Hepatocyte (in vitro differentiated cells): Measurements from ENCODE around the gene AKR7A3. TPM values are rescaled to one million over a fixed set of nuclear protein-coding genes. Genes with fewer than 3 reads are reported as not detected.
"Not testable (repeated sequence)": the region's sequence is repeated elsewhere in the genome, so short reads cannot be mapped to it uniquely, and the experiment has no call there.

Experiments used
- DNase-seq: peaks from one replicate; pipeline ENCODE4 v3.0.0-alpha.2; 2016; ENCODE audit warnings: low spot score
- H2AFZ ChIP-seq: fragments of 200-600 bp; sonication (generic); 2 replicates; pipeline ENCODE4 v1.6.0; 2016; ENCODE audit warnings: antibody characterized with exemption, mild to moderate bottlenecking
- H3K27ac ChIP-seq: fragments of 200-600 bp; sonication (generic); 2 replicates; pipeline ENCODE4 v1.5.1; 2016; ENCODE audit warnings: mild to moderate bottlenecking
- H3K27me3 ChIP-seq: fragments of 200-600 bp; sonication (generic); 2 replicates; pipeline ENCODE4 v1.6.1; 2016
- H3K36me3 ChIP-seq: fragments of 200-600 bp; sonication (generic); replicated peaks from 2 replicates; pipeline ENCODE4 v1.5.1; 2016; ENCODE audit warnings: low read depth; ENCODE audit not compliant: insufficient read depth
- H3K4me1 ChIP-seq: fragments of 200-600 bp; sonication (generic); 2 replicates; pipeline ENCODE4 v1.5.1; 2016; ENCODE audit warnings: mild to moderate bottlenecking, moderate library complexity; ENCODE audit not compliant: insufficient read depth
- H3K4me2 ChIP-seq: fragments of 200-600 bp; sonication (generic); 2 replicates; pipeline ENCODE4 v1.6.0; 2016
- H3K4me3 ChIP-seq: fragments of 200-600 bp; sonication (generic); 2 replicates; pipeline ENCODE4 v1.5.1; 2016; ENCODE audit warnings: mild to moderate bottlenecking
- H3K79me2 ChIP-seq: fragments of 200-600 bp; sonication (generic); 2 replicates; pipeline ENCODE4 v1.6.0; 2017; ENCODE audit warnings: mild to moderate bottlenecking
- H3K9me2 ChIP-seq: fragments of 200-600 bp; sonication (generic); replicated peaks from 2 replicates; pipeline ENCODE4 v1.6.0; 2017; ENCODE audit warnings: mild to moderate bottlenecking; ENCODE audit not compliant: insufficient read depth
- H3K9me3 ChIP-seq: fragments of 200-600 bp; sonication (generic); 2 replicates; pipeline ENCODE4 v1.5.1; 2016; ENCODE audit warnings: low read depth, mild to moderate bottlenecking
- H4K20me1 ChIP-seq: fragments of 200-600 bp; sonication (generic); 2 replicates; pipeline ENCODE4 v1.6.0; 2016; ENCODE audit warnings: mild to moderate bottlenecking; ENCODE audit not compliant: insufficient read depth, poor library complexity, severe bottlenecking
- EZH2 ChIP-seq: fragments of 200-600 bp; sonication (generic); IDR thresholded peaks from 2 replicates; pipeline ENCODE4 v1.6.1; 2016; ENCODE audit warnings: antibody characterized with exemption, mild to moderate bottlenecking, borderline replicate concordance
- EZH2phosphoT487 ChIP-seq: fragments of 200-600 bp; sonication (generic); IDR thresholded peaks from one replicate; pipeline ENCODE4 v1.6.1; 2018; ENCODE audit warnings: antibody characterized with exemption, mild to moderate bottlenecking, low read depth, moderate library complexity; ENCODE audit not compliant: unreplicated experiment, severe bottlenecking
- WGBS: methylation state at CpG from one replicate; pipeline ENCODE4 v1.1.6; 2016; ENCODE audit warnings: low lambda C conversion rate; ENCODE audit errors: missing lambda C conversion rate; 5-methylcytosine and 5-hydroxymethylcytosine counted together
- polyA plus RNA-seq: library from polyadenylated mRNA; unstranded; fragments of >200 nt; fragmentation: Nextera tagmentation; extraction: Ambion mirVana; gene quantifications from 2 replicates; pipeline ENCODE4 v1.2.1, GENCODE V29; 2016
- total RNA-seq: library from RNA; depleted of rRNA; stranded (reverse); fragments of >200 nt; gene quantifications from 2 replicates; pipeline ENCODE4 v1.2.3, GENCODE V29; 2014
- TF ChIP-seq, protein P1 (sequence below): fragments of 200-600 bp; sonication (generic); IDR thresholded peaks from 2 replicates; pipeline ENCODE4 v1.5.1; 2016; ENCODE audit warnings: antibody characterized with exemption, mild to moderate bottlenecking; ENCODE audit not compliant: poor library complexity

AKR7A3 gene
- total and polyA plus RNA-seq, 2 experiments from 2014 or later: 1.5 to 2.3 TPM

DNA sequence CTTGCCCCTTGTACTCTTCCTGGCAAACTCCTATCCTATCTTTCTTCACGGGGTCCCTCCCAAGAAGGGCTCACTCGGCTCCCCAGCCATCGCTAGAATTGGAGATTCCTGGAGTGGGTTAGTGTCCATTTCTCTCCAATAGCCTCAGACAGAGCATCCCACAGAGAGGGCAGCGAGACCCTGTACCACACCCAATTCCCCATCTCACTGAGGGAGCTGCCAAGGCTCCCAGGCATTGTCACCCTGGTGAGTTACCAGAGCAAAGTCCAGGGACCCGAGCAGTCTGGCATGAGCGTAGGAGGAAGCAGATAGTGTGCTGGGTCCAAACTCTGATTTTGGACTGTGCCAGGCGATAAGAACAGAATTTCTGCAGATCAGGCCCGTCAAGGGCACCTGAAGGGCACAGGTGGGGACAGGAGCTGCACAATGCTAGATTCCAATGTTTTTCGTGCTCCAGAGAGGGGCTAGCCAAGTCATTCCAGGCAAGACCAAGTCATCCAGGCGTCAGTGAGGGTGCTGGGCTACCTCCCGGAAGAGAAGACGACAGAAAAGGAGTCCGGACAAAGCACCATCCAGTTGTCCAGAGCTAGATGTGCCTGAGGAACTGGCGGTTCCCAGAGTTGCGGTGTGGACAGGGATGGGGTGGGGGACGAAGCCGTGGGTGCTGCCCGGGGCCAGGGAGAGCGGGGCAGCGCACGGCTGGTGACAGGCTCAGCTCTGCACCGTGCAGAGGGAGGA, 15.3 kb downstream of the AKR7A3 start:
- H3K27ac ChIP-seq: no peak overlapping the region
- H3K36me3 ChIP-seq: no peaks in the 10 kb centered on the region

DNA sequence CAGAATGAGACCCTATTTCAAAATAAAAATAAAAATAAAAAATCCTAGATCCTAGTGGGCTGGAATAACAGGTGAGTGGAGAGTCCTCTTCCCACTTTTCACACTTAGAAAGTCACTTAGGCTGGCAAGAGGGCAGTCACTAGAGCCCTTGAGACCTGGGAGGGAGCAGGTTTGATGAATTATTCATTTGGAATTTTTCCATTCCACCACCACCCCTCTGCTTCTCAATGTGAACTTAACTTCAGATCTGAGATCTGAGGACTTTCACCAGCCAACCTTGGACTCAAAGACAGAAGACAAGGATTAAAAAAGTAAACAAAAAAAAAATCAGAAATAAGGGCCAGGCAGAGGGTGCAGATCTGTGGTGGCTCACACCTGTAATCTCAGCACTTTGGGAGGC, 16.5 kb downstream of the AKR7A3 start:
- Histone ChIP-seq H3K27ac (no peak overlapping the region), H3K36me3 (no peaks in the 10 kb centered on the region), H3K4me3 (no peak overlapping the region), H3K9me3 (no peaks in the 10 kb centered on the region), H2AFZ (no peak overlapping the region), H3K4me1 (no peaks in the 10 kb centered on the region), H3K79me2 (no peaks in the 10 kb centered on the region), H3K27me3 (no peaks in the 10 kb centered on the region), H4K20me1 (no peaks in the 10 kb centered on the region), H3K9me2 (no peaks in the 10 kb centered on the region), H3K4me2 (no peak overlapping the region)
- DNase-seq: no peak
- TF ChIP-seq EZH2phosphoT487: no peak
- TF ChIP-seq, protein P1, sequence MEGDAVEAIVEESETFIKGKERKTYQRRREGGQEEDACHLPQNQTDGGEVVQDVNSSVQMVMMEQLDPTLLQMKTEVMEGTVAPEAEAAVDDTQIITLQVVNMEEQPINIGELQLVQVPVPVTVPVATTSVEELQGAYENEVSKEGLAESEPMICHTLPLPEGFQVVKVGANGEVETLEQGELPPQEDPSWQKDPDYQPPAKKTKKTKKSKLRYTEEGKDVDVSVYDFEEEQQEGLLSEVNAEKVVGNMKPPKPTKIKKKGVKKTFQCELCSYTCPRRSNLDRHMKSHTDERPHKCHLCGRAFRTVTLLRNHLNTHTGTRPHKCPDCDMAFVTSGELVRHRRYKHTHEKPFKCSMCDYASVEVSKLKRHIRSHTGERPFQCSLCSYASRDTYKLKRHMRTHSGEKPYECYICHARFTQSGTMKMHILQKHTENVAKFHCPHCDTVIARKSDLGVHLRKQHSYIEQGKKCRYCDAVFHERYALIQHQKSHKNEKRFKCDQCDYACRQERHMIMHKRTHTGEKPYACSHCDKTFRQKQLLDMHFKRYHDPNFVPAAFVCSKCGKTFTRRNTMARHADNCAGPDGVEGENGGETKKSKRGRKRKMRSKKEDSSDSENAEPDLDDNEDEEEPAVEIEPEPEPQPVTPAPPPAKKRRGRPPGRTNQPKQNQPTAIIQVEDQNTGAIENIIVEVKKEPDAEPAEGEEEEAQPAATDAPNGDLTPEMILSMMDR: no peak
- TF ChIP-seq EZH2: no peak

More for the DNA sequence above, 15.3 kb downstream of the AKR7A3 start:
- DNase-seq: no peak
- TF ChIP-seq, protein P1: no peak
- TF ChIP-seq EZH2phosphoT487 (no peak), EZH2 (no peak)
- no peak overlapping the region for H2AFZ ChIP-seq
- H3K4me2 ChIP-seq: no peak overlapping the region
- no peaks in the 10 kb centered on the region for H3K9me3 ChIP-seq
- WGBS: 94% methylated on average over 21 of the region's 22 CpGs
- H4K20me1 ChIP-seq: no peaks in the 10 kb centered on the region
- H3K4me1 ChIP-seq: no peaks in the 10 kb centered on the region
- H3K27me3 ChIP-seq: no peaks in the 10 kb centered on the region
- H3K9me2 ChIP-seq: no peaks in the 10 kb centered on the region
- no peaks in the 10 kb centered on the region for H3K79me2 ChIP-seq
- no peak overlapping the region for H3K4me3 ChIP-seq

- H3K9me2 ChIP-seq, DNase-seq, H3K9me3 ChIP-seq, H3K79me2 ChIP-seq, H2AFZ ChIP-seq, H3K4me1 ChIP-seq, H4K20me1 ChIP-seq, H3K27me3 ChIP-seq, H3K4me2 ChIP-seq, H3K36me3 ChIP-seq, H3K4me3 ChIP-seq: not testable (repeated sequence)
- peak overlapping the region; percentile 51 for H3K27ac ChIP-seq
- 83% methylated on average over 6 of the region's 6 CpGs for whole genome bisulfite sequencing
Measured at GRCh38 chr1:19270343-19270730, 18.2 kb downstream of the AKR7A3 start.

- DNase-seq, H3K9me3 ChIP-seq, H3K27me3 ChIP-seq, H3K27ac ChIP-seq, H2AFZ ChIP-seq, H3K36me3 ChIP-seq, H3K9me2 ChIP-seq, H3K4me3 ChIP-seq, H3K79me2 ChIP-seq, H4K20me1 ChIP-seq, H3K4me2 ChIP-seq, H3K4me1 ChIP-seq: not testable (repeated sequence)
- 72% methylated on average over 9 of the region's 9 CpGs for WGBS
Measured at GRCh38 chr1:19269427-19270342, 18.9 kb downstream of the AKR7A3 start.
